Measurements from ENCODE around the gene CPN2. TPM values are rescaled to one million over a fixed set of nuclear protein-coding genes. Genes with fewer than 3 reads are reported as not detected.

Gene CPN2
- total RNA-seq, 6 donors from 2014 or later, result 0.10 TPM; not detected in 5

- Histone ChIP-seq H3K9me3 (no peaks in the 10 kb centered on the region), H3K4me3 (no peak overlapping the region), H3K4me1 (peaks cover 13 to 20% (median 16%) of the 10 kb centered on the region in 4 donors), H3K36me3 (no peaks in the 10 kb centered on the region), H3K27me3 (no peaks in the 10 kb centered on the region), H3K27ac (peak overlapping the region; percentile 49 to 84 (median 72))
- peak in 1 of 2 donors; percentile 54 for TF ChIP-seq POLR2AphosphoS5 (IDR thresholded peaks at IDR 0.05)
- TF ChIP-seq EP300 (IDR thresholded peaks at IDR 0.05), result no peak
- TF ChIP-seq POLR2A (IDR thresholded peaks at IDR 0.05), result no peak
- peak in 2 of 6 experiments; percentile 9 to 22 for TF ChIP-seq CTCF (IDR thresholded peaks at IDR 0.05)
- ATAC-seq (ENCODE audit: low FRiP score in 2 of 2), result peak; percentile 19 to 88
- WGBS, 2 donors, result 44 to 53% methylated on average over 11 to 13 of the region's 13 CpGs
- DNase-seq, result peak in 1 of 2 donors; percentile 82
These were observed 50.8 kb downstream of the CPN2 start for GRCh38 chr3:194300382-194300758.

GRCh38 chr3:194298331-194299227 is 52.5 kb downstream of the CPN2 start:
- WGBS, 2 donors, result 92 to 94% methylated on average over 16 to 19 of the region's 19 CpGs
- Histone ChIP-seq H3K4me3 (no peak overlapping the region), H3K36me3 (no peaks in the 10 kb centered on the region), H3K4me1 (peaks cover 13 to 20% (median 16%) of the 10 kb centered on the region in 4 donors), H3K27me3 (no peaks in the 10 kb centered on the region), H3K9me3 (no peaks in the 10 kb centered on the region), H3K27ac (no peak overlapping the region)
- TF ChIP-seq CTCF (IDR thresholded peaks at IDR 0.05) (no peak), POLR2A (IDR thresholded peaks at IDR 0.05) (no peak), POLR2AphosphoS5 (IDR thresholded peaks at IDR 0.05) (no peak), EP300 (IDR thresholded peaks at IDR 0.05) (no peak)
- ATAC-seq (ENCODE audit: low FRiP score in 2 of 2) (no peak), DNase-seq (no peak)

- no peaks in the 10 kb centered on the region for H3K9me3 ChIP-seq
- TF ChIP-seq POLR2AphosphoS5 (IDR thresholded peaks at IDR 0.05) (no peak), EP300 (IDR thresholded peaks at IDR 0.05) (peak in 1 of 4 donors; percentile 21), CTCF (IDR thresholded peaks at IDR 0.05) (no peak), POLR2A (IDR thresholded peaks at IDR 0.05) (peak in 1 of 4 donors; percentile 14)
- H3K27me3 ChIP-seq, result no peaks in the 10 kb centered on the region
- H3K4me3 ChIP-seq, result peak overlapping the region in 3 of 4 donors; percentile 18 to 39 (median 36)
- peak overlapping the region; percentile 1 to 53 (median 24) for H3K27ac ChIP-seq
- peak in 1 of 2 donors; percentile 87 for DNase-seq
- H3K4me1 ChIP-seq, result peaks cover 13 to 20% (median 16%) of the 10 kb centered on the region in 4 donors
- ATAC-seq (ENCODE audit: low FRiP score in 2 of 2), result peak; percentile 45 to 51
- WGBS, 2 donors, result 26 to 38% methylated on average over 37 to 44 of the region's 47 CpGs
- no peaks in the 10 kb centered on the region for H3K36me3 ChIP-seq
These were observed 54.5 kb downstream of the CPN2 start for GRCh38 chr3:194296454-194297263.

- DNase-seq, result no peak
- WGBS, 2 donors, result 93 to 95% methylated on average over 4 to 5 of the region's 5 CpGs
These were observed 56.3 kb downstream of the CPN2 start for GRCh38 chr3:194294895-194295214.

More at GRCh38 chr3:194294895-194295214, 56.3 kb downstream of the CPN2 start:
- no peaks in the 10 kb centered on the region for H3K36me3 ChIP-seq
- no peaks in the 10 kb centered on the region for H3K27me3 ChIP-seq
- peaks cover 7 to 11% (median 9%) of the 10 kb centered on the region in 4 donors for H3K4me1 ChIP-seq
- TF ChIP-seq POLR2A (IDR thresholded peaks at IDR 0.05), result no peak
- no peak for TF ChIP-seq POLR2AphosphoS5 (IDR thresholded peaks at IDR 0.05)
- TF ChIP-seq CTCF (IDR thresholded peaks at IDR 0.05), result no peak
- no peak for TF ChIP-seq EP300 (IDR thresholded peaks at IDR 0.05)
- H3K4me3 ChIP-seq, result no peak overlapping the region
- no peak overlapping the region for H3K27ac ChIP-seq
- no peaks in the 10 kb centered on the region for H3K9me3 ChIP-seq
- ATAC-seq (ENCODE audit: low FRiP score in 2 of 2), result no peak
